IMR-90 (cell line): Measurements from ENCODE around the gene ATXN10. TPM values are rescaled to one million over a fixed set of nuclear protein-coding genes. Genes with fewer than 3 reads are reported as not detected.

Experiments used
- ATAC-seq: fragments of 200-7000 bp; cut with Tn5 transposase; 2 replicates; pipeline ENCODE4 v1.9.1; 2020; ENCODE audit warnings: low read depth, mild to moderate bottlenecking, moderate library complexity
- BruUV-seq: library from RNA; stranded (reverse); fragments of 400-500 nt; replicated peaks from 2 replicates; lab custom pipeline; 2021; lab: Mats Ljungman, UMichigan
- CTCF ChIA-PET: fragments of 300-600 bp; formaldehyde crosslinking; extraction: SDS; loops from one replicate; lab custom pipeline; 2021; ENCODE audit warnings: antibody characterized with exemption; lab: Yijun Ruan, JAX
- POLR2A ChIA-PET: fragments of 300-600 bp; sonication (Branson Sonifier 250); formaldehyde crosslinking; loops from one replicate; lab custom pipeline; 2022; ENCODE audit warnings: antibody characterized with exemption; ENCODE audit not compliant: unreplicated experiment; lab: Charles Lee
- DNase-seq: peaks from one replicate; pipeline ENCODE4 v3.0.0; 2013
- H2AFZ ChIP-seq: replicated peaks from 2 replicates; pipeline ENCODE3; 2013; ENCODE audit warnings: low read length, mild to moderate bottlenecking; ENCODE audit not compliant: poor library complexity
- H2AK5ac ChIP-seq: 2 replicates; pipeline ENCODE4 v1.6.1; 2013; ENCODE audit warnings: low read depth, low read length, inconsistent platforms
- H2AK9ac ChIP-seq: replicated peaks from 2 replicates; pipeline ENCODE3; 2013; ENCODE audit warnings: mild to moderate bottlenecking, low read depth, low read length, moderate library complexity; ENCODE audit not compliant: poor library complexity
- H2BK120ac ChIP-seq: 2 replicates; pipeline ENCODE4 v1.6.1; 2013; ENCODE audit warnings: low read depth, low read length, inconsistent platforms
- H2BK15ac ChIP-seq: 3 replicates; pipeline ENCODE4 v1.6.1; 2013; ENCODE audit warnings: low read depth, low read length, inconsistent platforms
- H2BK20ac ChIP-seq: 2 replicates; pipeline ENCODE4 v1.6.1; 2013; ENCODE audit warnings: low read depth, mild to moderate bottlenecking, inconsistent platforms, low read length, moderate library complexity
- H2BK5ac ChIP-seq: 2 replicates; pipeline ENCODE4 v1.6.1; 2013; ENCODE audit warnings: mild to moderate bottlenecking, low read depth, low read length, inconsistent platforms; ENCODE audit not compliant: poor library complexity, severe bottlenecking
- H3K14ac ChIP-seq: replicated peaks from 2 replicates; pipeline ENCODE4 v1.6.1; 2013; ENCODE audit warnings: low read depth, low read length, inconsistent platforms
- H3K18ac ChIP-seq: 2 replicates; pipeline ENCODE4 v1.6.1; 2013; ENCODE audit warnings: low read depth, low read length, control low read depth
- H3K23ac ChIP-seq: 2 replicates; pipeline ENCODE4 v1.6.1; 2013; ENCODE audit warnings: low read depth, low read length, inconsistent platforms
- H3K27ac ChIP-seq: 2 replicates; pipeline ENCODE4 v1.5.1; 2013; ENCODE audit warnings: mild to moderate bottlenecking, control low read depth, low read length; ENCODE audit not compliant: insufficient read depth
- H3K27me3 ChIP-seq: 2 replicates; pipeline ENCODE4 v1.6.1; 2013; ENCODE audit warnings: low read length; ENCODE audit not compliant: control insufficient read depth, insufficient read depth
- H3K36me3 ChIP-seq: 2 replicates; pipeline ENCODE4 v1.6.1; 2013; ENCODE audit warnings: low read length, mixed read lengths; ENCODE audit not compliant: control insufficient read depth, insufficient read depth
- H3K4ac ChIP-seq: 2 replicates; pipeline ENCODE4 v1.6.1; 2013; ENCODE audit warnings: low read depth, low read length, inconsistent platforms
- H3K4me1 ChIP-seq: 2 replicates; pipeline ENCODE4 v1.6.1; 2013; ENCODE audit warnings: low read length, mixed read lengths; ENCODE audit not compliant: control insufficient read depth, insufficient read depth
- H3K4me2 ChIP-seq: 2 replicates; pipeline ENCODE4 v1.6.1; 2013; ENCODE audit warnings: low read depth, mild to moderate bottlenecking, control low read depth, low read length, moderate library complexity
- H3K4me3 ChIP-seq: 2 replicates; pipeline ENCODE4 v1.5.1; 2013; ENCODE audit warnings: low read depth, mild to moderate bottlenecking, control low read depth, low read length, moderate library complexity; ENCODE audit not compliant: insufficient read depth
- H3K56ac ChIP-seq: 2 replicates; pipeline ENCODE4 v1.6.1; 2013; ENCODE audit warnings: low read length, inconsistent platforms; ENCODE audit not compliant: insufficient read depth; ENCODE audit errors: extremely low read depth
- H3K79me1 ChIP-seq, 2 experiments: 2 replicates each; pipeline ENCODE4 v1.6.1; 2013; ENCODE audit warnings: low read length in 2 of 2, inconsistent platforms in 1 of 2, low read depth in 1 of 2
- H3K9ac ChIP-seq: 2 replicates; pipeline ENCODE4 v1.6.1; 2013; ENCODE audit warnings: low read depth, low read length, control low read depth
- H3K9me1 ChIP-seq: 2 replicates; pipeline ENCODE4 v1.6.1; 2013; ENCODE audit warnings: low read length, inconsistent platforms; ENCODE audit not compliant: insufficient read depth
- H3K9me3 ChIP-seq: 2 replicates; pipeline ENCODE4 v1.6.1; 2013; ENCODE audit warnings: low read length; ENCODE audit not compliant: control insufficient read depth, insufficient read depth
- H4K20me1 ChIP-seq: 2 replicates; pipeline ENCODE4 v1.6.1; 2013; ENCODE audit warnings: low read length, inconsistent platforms; ENCODE audit not compliant: insufficient read depth
- H4K5ac ChIP-seq: 2 replicates; pipeline ENCODE4 v1.6.1; 2013; ENCODE audit warnings: mild to moderate bottlenecking, low read depth, low read length, control low read depth
- H4K8ac ChIP-seq, 2 experiments: 2 replicates each; pipeline ENCODE4 v1.6.1; 2013; ENCODE audit warnings: low read depth in 2 of 2, low read length in 2 of 2, control low read depth in 1 of 2, inconsistent platforms in 1 of 2
- H4K91ac ChIP-seq: 2 replicates; pipeline ENCODE4 v1.6.1; 2013; ENCODE audit warnings: low read depth, low read length, inconsistent platforms; ENCODE audit not compliant: insufficient read depth
- BHLHE40 ChIP-seq: fragments of 150-350 bp; IDR thresholded peaks from 2 replicates; pipeline ENCODE4 v1.6.1; 2016; ENCODE audit warnings: mild to moderate bottlenecking, low read depth, low read length
- CEBPB ChIP-seq: IDR thresholded peaks from 2 replicates; pipeline ENCODE4 v1.6.1; 2012; ENCODE audit warnings: low read depth, low read length, improper control_type of control experiment
- CHD1 ChIP-seq: IDR thresholded peaks from 2 replicates; pipeline ENCODE4 v1.6.1; 2012; ENCODE audit warnings: low read depth, low read length, improper control_type of control experiment
- CTCF ChIP-seq: conservative IDR thresholded peaks from 2 replicates; pipeline ENCODE4 v1.5.1; 2012; ENCODE audit warnings: mild to moderate bottlenecking, low read depth, low read length, improper control_type of control experiment
- ELK1 ChIP-seq: fragments of 150-350 bp; IDR thresholded peaks from 2 replicates; pipeline ENCODE4 v1.6.1; 2016; ENCODE audit warnings: low read depth, mild to moderate bottlenecking, low read length, moderate library complexity, borderline replicate concordance
- FOS ChIP-seq: fragments of 150-350 bp; IDR thresholded peaks from 2 replicates; pipeline ENCODE4 v1.6.1; 2016; ENCODE audit warnings: low read depth, low read length
- MAFK ChIP-seq: IDR thresholded peaks from 2 replicates; pipeline ENCODE4 v1.6.1; 2012; ENCODE audit warnings: low read depth, low read length, improper control_type of control experiment
- MAZ ChIP-seq: IDR thresholded peaks from 2 replicates; pipeline ENCODE4 v1.6.1; 2012; ENCODE audit warnings: low read depth, mild to moderate bottlenecking, low read length, improper control_type of control experiment, moderate library complexity, borderline replicate concordance
- MXI1 ChIP-seq: IDR thresholded peaks from 2 replicates; pipeline ENCODE4 v1.6.1; 2012; ENCODE audit warnings: low read depth, mild to moderate bottlenecking, low read length, moderate library complexity, borderline replicate concordance
- NFE2L2 ChIP-seq: fragments of 150-350 bp; IDR thresholded peaks from 2 replicates; pipeline ENCODE4 v1.6.1; 2016; ENCODE audit warnings: low read depth, mild to moderate bottlenecking, low read length
- POLR2A ChIP-seq: IDR thresholded peaks from 2 replicates; pipeline ENCODE4 v1.6.1; 2012; ENCODE audit warnings: mild to moderate bottlenecking, low read depth, low read length
- RAD21 ChIP-seq: IDR thresholded peaks from 2 replicates; pipeline ENCODE4 v1.6.1; 2012; ENCODE audit warnings: low read length, improper control_type of control experiment
- RCOR1 ChIP-seq: IDR thresholded peaks from 2 replicates; pipeline ENCODE4 v1.6.1; 2012; ENCODE audit warnings: mild to moderate bottlenecking, low read length, improper control_type of control experiment; ENCODE audit not compliant: insufficient replicate concordance
- RFX5 ChIP-seq: IDR thresholded peaks from 2 replicates; pipeline ENCODE4 v1.8.0; 2012; ENCODE audit warnings: low read depth, mild to moderate bottlenecking, low read length, moderate library complexity
- SMC3 ChIP-seq: fragments of 150-350 bp; IDR thresholded peaks from 2 replicates; pipeline ENCODE4 v1.6.1; 2016; ENCODE audit warnings: low read depth, mild to moderate bottlenecking, antibody characterized with exemption, low read length, moderate library complexity
- USF2 ChIP-seq: fragments of 150-350 bp; IDR thresholded peaks from 2 replicates; pipeline ENCODE4 v1.6.1; 2017; ENCODE audit warnings: mild to moderate bottlenecking, antibody characterized with exemption, low read length, low read depth
- WGBS, 2 experiments: methylation state at CpG; one replicate each; pipeline versions ENCODE4 v1.1.5 to v1.1.7; 2013; ENCODE audit warnings: missing lambda C conversion rate in 2 of 2; ENCODE audit not compliant: insufficient read length in 1 of 2; ENCODE audit errors: extremely low coverage in 2 of 2; 5-methylcytosine and 5-hydroxymethylcytosine counted together
- dilution Hi-C: fragments of 300-500 bp; cut with HindIII; formaldehyde crosslinking; loops from one replicate; pipeline ENCODE4 v1.14.3; 2018; ENCODE audit warnings: low sequenced_read_pairs; ENCODE audit not compliant: unreplicated experiment
- in situ Hi-C: fragments of 300-500 bp; cut with MboI; formaldehyde crosslinking; loops from 3 replicates; pipeline ENCODE4 v1.14.3; 2019; ENCODE audit warnings: low sequenced_read_pairs, inconsistent platforms, mixed read lengths
- intact Hi-C: fragments of 100-400 bp; cut with micrococcal nuclease; formaldehyde crosslinking; loops from 2 replicates; pipeline ENCODE4 v1.10.0; 2022
- polyA plus RNA-seq, 3 experiments: library from polyadenylated mRNA; depleted of rRNA; stranded (reverse); fragments of >200 nt; gene quantifications; 2 replicates each; pipeline ENCODE4 v1.2.3, GENCODE V29; 2012; ENCODE audit warnings: low replicate concordance in 1 of 3
- total RNA-seq: library from RNA; depleted of rRNA; stranded (reverse); fragments of >200 nt; gene quantifications from 2 replicates; pipeline ENCODE4 v1.2.3, GENCODE V29; 2012

The ATXN10 gene
- total and polyA plus RNA-seq, 2 of the 4 experiments (the other 2 are of a cell fraction): 116 to 231 TPM

- no peak for TF ChIP-seq SMC3
- no peak for TF ChIP-seq MAFK
- TF ChIP-seq ELK1: no peak
- no peak for TF ChIP-seq USF2
- no peak for TF ChIP-seq MAZ
- TF ChIP-seq POLR2A: no peak
- TF ChIP-seq RFX5: no peak
- no peak for TF ChIP-seq NFE2L2
- no peak for TF ChIP-seq MXI1
- no peak for TF ChIP-seq CTCF
- TF ChIP-seq CHD1: no peak
- no peak for TF ChIP-seq CEBPB
- TF ChIP-seq BHLHE40: no peak
- TF ChIP-seq RCOR1: no peak
- no peak for TF ChIP-seq FOS
- TF ChIP-seq RAD21: no peak
Measured at GRCh38 chr22:45877036-45877380, 205.4 kb downstream of the ATXN10 start.

More at GRCh38 chr22:45877036-45877380, 205.4 kb downstream of the ATXN10 start:
- Histone ChIP-seq H3K27ac (no peak overlapping the region), H2BK15ac (no peak overlapping the region), H4K8ac (no peak overlapping the region), H4K91ac (no peak overlapping the region), H2BK20ac (no peak overlapping the region), H2AK5ac (no peak overlapping the region), H3K4ac (no peak overlapping the region), H3K4me3 (no peak overlapping the region), H2AK9ac (no peak overlapping the region), H3K56ac (no peak overlapping the region), H3K4me2 (no peak overlapping the region), H3K14ac (no peak overlapping the region), H3K4me1 (no peaks in the 10 kb centered on the region), H2BK120ac (no peak overlapping the region), H3K79me1 (no peaks in the 10 kb centered on the region), H3K9me1 (no peaks in the 10 kb centered on the region), H3K9ac (no peak overlapping the region), H3K23ac (no peak overlapping the region), H2BK5ac (no peak overlapping the region), H3K9me3 (peaks cover 10% of the 10 kb centered on the region), H3K27me3 (peaks cover 58% of the 10 kb centered on the region), H4K5ac (no peak overlapping the region), H3K18ac (no peak overlapping the region), H3K36me3 (no peaks in the 10 kb centered on the region), H4K20me1 (no peaks in the 10 kb centered on the region; the same call in 1 of the 2 replicates), H2AFZ (no peak overlapping the region)
- BruUV-seq: no TSS peak
- no CpG with 5 or more reads among the region's 3 CpGs for WGBS, 2 experiments
- dilution Hi-C loops (no loop called here), in situ Hi-C loops (no loop called here), intact Hi-C loops (no loop called here)
- POLR2A ChIA-PET: no interaction called here
- DNase-seq: no peak
- no peak for ATAC-seq
- CTCF ChIA-PET: no interaction called here
